Activated naive CD8-positive, alpha-beta T cell treated with anti-CD3 and anti-CD28 coated beads for 36 hours (primary cell): ENCODE measurements around the gene ADAMTS17. TPM values are rescaled to one million over a fixed set of nuclear protein-coding genes. Genes with fewer than 3 reads are reported as not detected.

Experiments
- DNase-seq: peaks from one replicate; pipeline ENCODE4 v3.0.0; 2021
- H3K27ac Mint-ChIP-seq: one replicate; pipeline ENCODE4 v1.8.0; 2022; ENCODE audit warnings: mild to moderate bottlenecking, moderate library complexity, mixed read lengths
- H3K27me3 Mint-ChIP-seq: one replicate; pipeline ENCODE4 v1.8.0; 2022; ENCODE audit warnings: mild to moderate bottlenecking, mixed read lengths
- H3K36me3 Mint-ChIP-seq: one replicate; pipeline ENCODE4 v1.8.0; 2021; ENCODE audit warnings: mild to moderate bottlenecking, mixed read lengths
- H3K4me1 Mint-ChIP-seq: one replicate; pipeline ENCODE4 v1.8.0; 2021; ENCODE audit warnings: mixed read lengths
- H3K4me3 Mint-ChIP-seq: one replicate; pipeline ENCODE4 v1.8.0; 2022; ENCODE audit warnings: mild to moderate bottlenecking, moderate library complexity, mixed read lengths
- H3K9me3 Mint-ChIP-seq: one replicate; pipeline ENCODE4 v1.8.0; 2022; ENCODE audit warnings: mixed read lengths
- total RNA-seq, 2 experiments: library from RNA; stranded (reverse); gene quantifications; one replicate each; pipeline ENCODE4 v1.2.3, GENCODE V29; 2021

The ADAMTS17 gene
- total RNA-seq, 2 experiments from 2014 or later = 2.5 to 3.6 TPM

- no peak for DNase-seq
- Mint-ChIP-seq H3K4me1 (peaks cover 11% of the 10 kb centered on the region), H3K9me3 (peaks cover 5% of the 10 kb centered on the region), H3K27me3 (no peaks in the 10 kb centered on the region), H3K4me3 (no peak overlapping the region), H3K27ac (no peak overlapping the region), H3K36me3 (peaks cover 9% of the 10 kb centered on the region)
Observed at GRCh38 chr15:100308608-100309007, 33.2 kb downstream of the ADAMTS17 start.

- peaks cover 5% of the 10 kb centered on the region for H3K9me3 Mint-ChIP-seq
- H3K36me3 Mint-ChIP-seq = peaks cover 9% of the 10 kb centered on the region
- H3K27me3 Mint-ChIP-seq = no peaks in the 10 kb centered on the region
- H3K4me1 Mint-ChIP-seq = peaks cover 11% of the 10 kb centered on the region
- H3K27ac Mint-ChIP-seq = no peak overlapping the region
- DNase-seq = no peak
- no peak overlapping the region for H3K4me3 Mint-ChIP-seq
Observed at GRCh38 chr15:100308213-100308600, 33.6 kb downstream of the ADAMTS17 start.

GRCh38 chr15:100307241-100308212 is 34.2 kb downstream of the ADAMTS17 start:
- no peak overlapping the region for H3K27ac Mint-ChIP-seq
- peaks cover 5% of the 10 kb centered on the region for H3K9me3 Mint-ChIP-seq
- peaks cover 8% of the 10 kb centered on the region for H3K36me3 Mint-ChIP-seq
- H3K4me3 Mint-ChIP-seq = peak overlapping the region; percentile 29
- no peaks in the 10 kb centered on the region for H3K27me3 Mint-ChIP-seq
- peaks cover 11% of the 10 kb centered on the region for H3K4me1 Mint-ChIP-seq
- no peak for DNase-seq

GRCh38 chr15:100306098-100306497 is 35.7 kb downstream of the ADAMTS17 start:
- no peak for DNase-seq
- Mint-ChIP-seq H3K4me3 (no peak overlapping the region), H3K4me1 (peaks cover 15% of the 10 kb centered on the region), H3K9me3 (peaks cover 5% of the 10 kb centered on the region), H3K36me3 (peaks cover 5% of the 10 kb centered on the region), H3K27ac (no peak overlapping the region), H3K27me3 (no peaks in the 10 kb centered on the region)

GRCh38 chr15:100301910-100302431 is 39.8 kb downstream of the ADAMTS17 start:
- H3K4me3 Mint-ChIP-seq = no peak overlapping the region
- peak overlapping the region; percentile 46 for H3K27ac Mint-ChIP-seq
- peaks cover 15% of the 10 kb centered on the region for H3K36me3 Mint-ChIP-seq
- DNase-seq = no peak
- no peaks in the 10 kb centered on the region for H3K27me3 Mint-ChIP-seq
- peaks cover 13% of the 10 kb centered on the region for H3K9me3 Mint-ChIP-seq
- H3K4me1 Mint-ChIP-seq = peaks cover 4% of the 10 kb centered on the region

GRCh38 chr15:100298257-100298656 is 43.5 kb downstream of the ADAMTS17 start:
- H3K9me3 Mint-ChIP-seq = peaks cover 16% of the 10 kb centered on the region
- H3K36me3 Mint-ChIP-seq = peaks cover 17% of the 10 kb centered on the region
- H3K27ac Mint-ChIP-seq = no peak overlapping the region
- no peaks in the 10 kb centered on the region for H3K27me3 Mint-ChIP-seq
- H3K4me3 Mint-ChIP-seq = no peak overlapping the region
- peaks cover 4% of the 10 kb centered on the region for H3K4me1 Mint-ChIP-seq
- DNase-seq = no peak

GRCh38 chr15:100297812-100298211 is 44.0 kb downstream of the ADAMTS17 start:
- H3K36me3 Mint-ChIP-seq = peaks cover 17% of the 10 kb centered on the region
- H3K27me3 Mint-ChIP-seq = no peaks in the 10 kb centered on the region
- peaks cover 16% of the 10 kb centered on the region for H3K9me3 Mint-ChIP-seq
- peaks cover 4% of the 10 kb centered on the region for H3K4me1 Mint-ChIP-seq
- no peak for DNase-seq
- H3K27ac Mint-ChIP-seq = no peak overlapping the region
- no peak overlapping the region for H3K4me3 Mint-ChIP-seq

- Mint-ChIP-seq H3K27ac (no peak overlapping the region), H3K27me3 (no peaks in the 10 kb centered on the region), H3K4me1 (no peaks in the 10 kb centered on the region), H3K36me3 (peaks cover 12% of the 10 kb centered on the region), H3K4me3 (no peak overlapping the region), H3K9me3 (peaks cover 18% of the 10 kb centered on the region)
- DNase-seq = no peak
Observed at GRCh38 chr15:100295939-100296565, 45.7 kb downstream of the ADAMTS17 start.

GRCh38 chr15:100292010-100292409 is 49.8 kb downstream of the ADAMTS17 start:
- Mint-ChIP-seq H3K4me1 (no peaks in the 10 kb centered on the region), H3K9me3 (peaks cover 15% of the 10 kb centered on the region), H3K36me3 (peaks cover 7% of the 10 kb centered on the region), H3K27ac (no peak overlapping the region), H3K4me3 (no peak overlapping the region), H3K27me3 (no peaks in the 10 kb centered on the region)
- no peak for DNase-seq

- DNase-seq = no peak
- H3K9me3 Mint-ChIP-seq = peaks cover 15% of the 10 kb centered on the region
- no peak overlapping the region for H3K27ac Mint-ChIP-seq
- H3K4me3 Mint-ChIP-seq = no peak overlapping the region
- no peaks in the 10 kb centered on the region for H3K27me3 Mint-ChIP-seq
- peaks cover 7% of the 10 kb centered on the region for H3K36me3 Mint-ChIP-seq
- no peaks in the 10 kb centered on the region for H3K4me1 Mint-ChIP-seq
Observed at GRCh38 chr15:100291106-100291505, 50.7 kb downstream of the ADAMTS17 start.

GRCh38 chr15:100285641-100286295 is 56.0 kb downstream of the ADAMTS17 start:
- Mint-ChIP-seq H3K27ac (no peak overlapping the region), H3K9me3 (peaks cover 2% of the 10 kb centered on the region), H3K4me3 (no peak overlapping the region), H3K4me1 (no peaks in the 10 kb centered on the region), H3K36me3 (peaks cover 7% of the 10 kb centered on the region), H3K27me3 (no peaks in the 10 kb centered on the region)
- DNase-seq = no peak

GRCh38 chr15:100284701-100285100 is 57.1 kb downstream of the ADAMTS17 start:
- Mint-ChIP-seq H3K27me3 (no peaks in the 10 kb centered on the region), H3K4me3 (no peak overlapping the region), H3K9me3 (no peaks in the 10 kb centered on the region), H3K36me3 (peaks cover 7% of the 10 kb centered on the region), H3K27ac (no peak overlapping the region), H3K4me1 (no peaks in the 10 kb centered on the region)
- no peak for DNase-seq

- H3K4me1 Mint-ChIP-seq = no peaks in the 10 kb centered on the region
- no peaks in the 10 kb centered on the region for H3K9me3 Mint-ChIP-seq
Observed at GRCh38 chr15:100284191-100284590, 57.6 kb downstream of the ADAMTS17 start.

GRCh38 chr15:100281096-100281917 is 60.5 kb downstream of the ADAMTS17 start:
- Mint-ChIP-seq H3K9me3 (no peaks in the 10 kb centered on the region), H3K27me3 (no peaks in the 10 kb centered on the region), H3K4me3 (no peak overlapping the region), H3K27ac (no peak overlapping the region), H3K36me3 (no peaks in the 10 kb centered on the region), H3K4me1 (no peaks in the 10 kb centered on the region)
- no peak for DNase-seq

More at GRCh38 chr15:100284191-100284590, 57.6 kb downstream of the ADAMTS17 start:
- Mint-ChIP-seq H3K36me3 (peaks cover 5% of the 10 kb centered on the region), H3K27ac (no peak overlapping the region), H3K27me3 (no peaks in the 10 kb centered on the region), H3K4me3 (no peak overlapping the region)
- no peak for DNase-seq
